Endothelial cell (in vitro differentiated cells): ENCODE measurements around the gene SF3B6. TPM values are rescaled to one million over a fixed set of nuclear protein-coding genes. Genes with fewer than 3 reads are reported as not detected.

ENCODE experiments used
- DNase-seq: peaks from one replicate; pipeline ENCODE4 v3.0.0; 2021; ENCODE audit warnings: low spot score
- H3K27ac Mint-ChIP-seq: one replicate; pipeline ENCODE4 v1.8.0; 2021; ENCODE audit warnings: mixed read lengths, inconsistent platforms; ENCODE audit not compliant: unreplicated experiment
- H3K27me3 Mint-ChIP-seq: one replicate; pipeline ENCODE4 v1.8.0; 2021; ENCODE audit warnings: mild to moderate bottlenecking, moderate library complexity, mixed read lengths, inconsistent platforms; ENCODE audit not compliant: unreplicated experiment
- H3K36me3 Mint-ChIP-seq: one replicate; pipeline ENCODE4 v1.8.0; 2021; ENCODE audit warnings: mild to moderate bottlenecking, low read depth, mixed read lengths, inconsistent platforms; ENCODE audit not compliant: unreplicated experiment
- H3K4me1 Mint-ChIP-seq: one replicate; pipeline ENCODE4 v1.8.0; 2021; ENCODE audit warnings: mild to moderate bottlenecking, mixed read lengths, inconsistent platforms; ENCODE audit not compliant: unreplicated experiment
- H3K4me3 Mint-ChIP-seq: one replicate; pipeline ENCODE4 v1.8.0; 2021; ENCODE audit warnings: mild to moderate bottlenecking, mixed read lengths, inconsistent platforms; ENCODE audit not compliant: unreplicated experiment
- H3K9me3 Mint-ChIP-seq: one replicate; pipeline ENCODE4 v1.8.0; 2021; ENCODE audit warnings: mixed read lengths, inconsistent platforms; ENCODE audit not compliant: unreplicated experiment
- total RNA-seq: library from RNA; stranded (reverse); fragmentation: NEBNext Ultra II Directional; extraction: Animal tissue kit (Norgen Biotek cat#: 25700); gene quantifications from one replicate; pipeline ENCODE4 v1.2.1, GENCODE V29; 2021; ENCODE audit not compliant: unreplicated experiment
- TF ChIP-seq, protein P1 (sequence below): fragments of 200-600 bp; sonication (generic); IDR thresholded peaks from one replicate; pipeline ENCODE4 v1.5.0; 2021; ENCODE audit warnings: antibody characterized with exemption; ENCODE audit not compliant: unreplicated experiment

The SF3B6 gene
- total RNA-seq, 1 donor from 2014 or later: 67.5 TPM

- H3K9me3 Mint-ChIP-seq: no peaks in the 10 kb centered on the region
- DNase-seq: peak; percentile 17
- H3K27me3 Mint-ChIP-seq: peaks cover 8% of the 10 kb centered on the region
- H3K4me3 Mint-ChIP-seq: peak overlapping the region; percentile 97
- TF ChIP-seq, protein P1, sequence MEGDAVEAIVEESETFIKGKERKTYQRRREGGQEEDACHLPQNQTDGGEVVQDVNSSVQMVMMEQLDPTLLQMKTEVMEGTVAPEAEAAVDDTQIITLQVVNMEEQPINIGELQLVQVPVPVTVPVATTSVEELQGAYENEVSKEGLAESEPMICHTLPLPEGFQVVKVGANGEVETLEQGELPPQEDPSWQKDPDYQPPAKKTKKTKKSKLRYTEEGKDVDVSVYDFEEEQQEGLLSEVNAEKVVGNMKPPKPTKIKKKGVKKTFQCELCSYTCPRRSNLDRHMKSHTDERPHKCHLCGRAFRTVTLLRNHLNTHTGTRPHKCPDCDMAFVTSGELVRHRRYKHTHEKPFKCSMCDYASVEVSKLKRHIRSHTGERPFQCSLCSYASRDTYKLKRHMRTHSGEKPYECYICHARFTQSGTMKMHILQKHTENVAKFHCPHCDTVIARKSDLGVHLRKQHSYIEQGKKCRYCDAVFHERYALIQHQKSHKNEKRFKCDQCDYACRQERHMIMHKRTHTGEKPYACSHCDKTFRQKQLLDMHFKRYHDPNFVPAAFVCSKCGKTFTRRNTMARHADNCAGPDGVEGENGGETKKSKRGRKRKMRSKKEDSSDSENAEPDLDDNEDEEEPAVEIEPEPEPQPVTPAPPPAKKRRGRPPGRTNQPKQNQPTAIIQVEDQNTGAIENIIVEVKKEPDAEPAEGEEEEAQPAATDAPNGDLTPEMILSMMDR: no peak
- no peak overlapping the region for H3K27ac Mint-ChIP-seq
- H3K4me1 Mint-ChIP-seq: peaks cover 19% of the 10 kb centered on the region
- peaks cover 30% of the 10 kb centered on the region for H3K36me3 Mint-ChIP-seq
These were observed 866 bp upstream of the SF3B6 start for GRCh38 chr2:24076849-24077534.

- Mint-ChIP-seq H3K4me3 (peak overlapping the region; percentile 97), H3K27me3 (peaks cover 8% of the 10 kb centered on the region), H3K9me3 (no peaks in the 10 kb centered on the region), H3K4me1 (peaks cover 19% of the 10 kb centered on the region), H3K27ac (peak overlapping the region; percentile 76), H3K36me3 (peaks cover 21% of the 10 kb centered on the region)
- DNase-seq: no peak
- TF ChIP-seq, protein P1: no peak
These were observed 867 bp downstream of the SF3B6 start for GRCh38 chr2:24075259-24075658.

DNA sequence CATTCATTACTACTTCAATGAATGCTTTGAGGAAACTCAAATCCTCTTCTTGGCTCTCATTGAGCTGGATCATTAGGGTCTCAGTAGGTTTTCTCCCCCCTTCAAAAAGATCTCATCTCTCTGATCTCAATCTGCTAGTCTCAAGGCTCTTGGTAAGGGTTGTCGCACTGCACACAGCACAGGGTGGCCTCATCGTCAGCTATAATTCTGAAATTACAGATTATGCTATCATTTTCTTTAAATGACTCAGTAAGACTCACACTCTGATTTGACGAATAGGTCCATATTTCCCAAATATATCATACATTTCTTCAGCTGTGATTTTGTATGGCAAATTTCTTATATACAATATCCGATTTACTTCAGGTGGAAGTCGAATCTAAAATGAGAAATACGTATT, 2.3 kb downstream of the SF3B6 start:
- Mint-ChIP-seq H3K27ac (no peak overlapping the region), H3K36me3 (peaks cover 24% of the 10 kb centered on the region), H3K9me3 (no peaks in the 10 kb centered on the region), H3K4me3 (no peak overlapping the region), H3K27me3 (peaks cover 8% of the 10 kb centered on the region), H3K4me1 (peaks cover 33% of the 10 kb centered on the region)
- no peak for DNase-seq
- TF ChIP-seq, protein P1: no peak

- peaks cover 25% of the 10 kb centered on the region for H3K4me1 Mint-ChIP-seq
- H3K4me3 Mint-ChIP-seq: no peak overlapping the region
- no peaks in the 10 kb centered on the region for H3K9me3 Mint-ChIP-seq
- TF ChIP-seq, protein P1: no peak
- H3K27me3 Mint-ChIP-seq: peaks cover 8% of the 10 kb centered on the region
- DNase-seq: no peak
- H3K36me3 Mint-ChIP-seq: peaks cover 20% of the 10 kb centered on the region
- H3K27ac Mint-ChIP-seq: no peak overlapping the region
These were observed 3.9 kb downstream of the SF3B6 start for GRCh38 chr2:24072259-24072658.

DNA sequence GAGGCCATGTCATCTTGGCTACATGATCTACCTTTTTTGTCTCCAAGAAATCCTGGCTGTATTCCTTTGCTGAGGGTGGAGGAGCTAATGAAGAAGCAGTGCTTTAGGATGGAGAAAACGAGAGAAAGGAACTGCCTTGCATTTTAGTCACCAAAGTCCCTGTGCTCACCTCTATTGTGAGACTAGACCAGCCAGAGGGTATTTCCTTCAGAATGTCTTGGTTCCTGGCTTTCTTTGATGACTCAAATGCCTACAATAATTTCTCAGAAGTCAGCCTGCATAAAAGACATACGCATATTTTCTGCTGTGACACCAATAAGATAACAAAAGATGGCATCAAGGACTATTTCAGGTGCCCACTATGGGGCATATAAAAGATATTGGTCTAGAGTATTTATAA, 10.8 kb downstream of the SF3B6 start:
- Mint-ChIP-seq H3K27me3 (no peaks in the 10 kb centered on the region), H3K36me3 (peaks cover 15% of the 10 kb centered on the region), H3K4me3 (no peak overlapping the region), H3K9me3 (no peaks in the 10 kb centered on the region), H3K27ac (no peak overlapping the region), H3K4me1 (peaks cover 17% of the 10 kb centered on the region)
- DNase-seq: no peak
- TF ChIP-seq, protein P1: no peak
